LNCAP (cell line): Measurements from ENCODE around the gene SPATS2.

Experiments used
- CTCF ChIP-seq: fragments of 450-650 bp; IDR thresholded peaks from 2 replicates; pipeline ENCODE4 v1.5.1; 2017; ENCODE audit warnings: mild to moderate bottlenecking

SPATS2 gene

DNA sequence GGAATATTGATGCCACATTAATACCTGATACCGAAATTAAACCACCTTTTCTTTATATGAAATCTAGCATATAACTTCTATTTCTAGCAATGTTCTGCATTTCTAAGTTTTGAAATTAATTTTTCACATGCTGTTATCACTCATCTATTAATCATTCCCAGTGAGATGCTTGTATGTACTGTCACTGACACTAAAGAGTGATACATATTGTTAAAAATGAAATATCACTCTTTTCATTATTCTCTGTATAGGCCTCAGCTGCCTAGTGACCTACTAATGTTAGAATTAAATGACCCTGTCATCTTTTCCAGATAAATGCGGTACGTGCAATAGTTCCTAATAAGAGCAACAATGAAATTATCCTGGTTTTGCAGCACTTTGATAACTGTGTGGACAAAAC is 121.9 kb downstream of the SPATS2 start:
- TF ChIP-seq CTCF = no peak

DNA sequence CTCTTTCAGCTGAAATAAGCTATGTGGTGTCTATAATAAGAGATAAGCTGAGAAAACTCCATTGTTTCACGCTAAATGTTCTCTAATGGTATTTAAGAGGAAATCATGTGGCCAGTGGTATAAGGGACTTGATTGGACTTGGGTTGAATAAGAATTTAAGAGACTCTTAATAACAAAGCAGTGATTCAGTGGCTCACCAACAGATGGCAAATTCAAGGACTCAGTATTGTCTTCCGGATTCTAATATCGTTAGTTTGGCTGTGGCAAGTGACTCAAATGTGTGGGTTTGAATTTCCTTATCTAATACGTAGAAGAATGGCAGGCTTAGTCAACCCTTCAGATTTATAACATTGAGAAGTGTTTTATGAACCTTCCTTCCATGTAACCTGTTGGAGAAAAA is 122.5 kb downstream of the SPATS2 start:
- no peak for TF ChIP-seq CTCF

DNA sequence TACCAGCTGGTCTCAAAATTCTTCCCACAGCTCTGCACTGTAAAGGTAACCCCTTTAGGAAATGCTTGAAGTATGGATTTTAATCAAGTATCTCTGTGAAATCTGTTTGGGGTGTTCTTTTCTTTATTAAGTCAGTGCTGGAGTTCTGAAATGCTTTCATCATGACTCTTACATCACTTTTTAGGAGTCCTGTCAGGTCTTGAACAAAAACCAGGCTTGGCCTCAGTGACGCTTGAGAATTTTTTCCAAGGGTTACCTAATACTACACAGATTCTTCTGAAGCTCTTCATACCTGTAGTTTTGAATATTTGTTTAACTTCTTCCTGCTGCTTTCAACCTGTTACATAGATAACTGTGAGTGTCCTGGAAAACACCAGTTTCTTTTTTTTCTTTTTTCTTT is 124.6 kb downstream of the SPATS2 start:
- TF ChIP-seq CTCF = no peak

DNA sequence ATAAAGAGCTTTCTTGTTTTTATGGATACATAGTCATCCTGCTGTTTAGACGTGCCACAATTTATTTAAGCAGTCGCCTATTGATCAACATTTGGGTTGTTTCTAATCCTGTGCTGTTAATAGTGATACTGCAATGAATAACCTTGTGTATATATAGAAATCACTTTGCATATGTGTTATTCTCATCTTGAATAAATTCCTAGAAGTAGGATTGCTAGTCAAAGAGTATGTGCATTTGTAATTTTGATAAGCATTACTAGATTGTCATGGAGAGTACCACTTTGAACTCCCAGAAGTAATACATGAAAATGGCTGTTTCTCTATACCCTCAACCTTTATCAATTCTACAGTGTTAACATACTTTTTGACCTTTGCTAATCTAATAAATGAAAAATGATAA is 126.6 kb downstream of the SPATS2 start:
- TF ChIP-seq CTCF = no peak

- TF ChIP-seq CTCF = no peak
These were observed 129.4 kb downstream of the SPATS2 start for GRCh38 chr12:49496417-49497360.

- no peak for TF ChIP-seq CTCF
These were observed 134.6 kb downstream of the SPATS2 start for GRCh38 chr12:49501895-49502294.

- TF ChIP-seq CTCF = no peak
These were observed 135.3 kb downstream of the SPATS2 start for GRCh38 chr12:49502590-49502989.
